ENCODE measurements around the gene TBC1D16.
"Not testable (repeated sequence)": the region's sequence is repeated elsewhere in the genome, so short reads cannot be mapped to it uniquely, and the experiment has no call there.

The TBC1D16 gene

GRCh38 chr17:79909121-79909520 is 126.6 kb downstream of the TBC1D16 start:
- DNase-seq, result no peak

- no peak for DNase-seq
Observed at GRCh38 chr17:79907850-79908249, 127.8 kb downstream of the TBC1D16 start.

- no peak for DNase-seq
Observed at GRCh38 chr17:79907217-79907715, 128.4 kb downstream of the TBC1D16 start.

GRCh38 chr17:79905832-79906231 is 129.8 kb downstream of the TBC1D16 start:
- no peak for DNase-seq

- DNase-seq, result no peak
Observed at GRCh38 chr17:79904865-79905264, 130.8 kb downstream of the TBC1D16 start.

GRCh38 chr17:79902146-79902791 is 133.4 kb downstream of the TBC1D16 start:
- no peak for DNase-seq

GRCh38 chr17:79901131-79901530 is 134.5 kb downstream of the TBC1D16 start:
- DNase-seq, result no peak

GRCh38 chr17:79899584-79899983 is 136.1 kb downstream of the TBC1D16 start:
- no peak for DNase-seq

GRCh38 chr17:79897243-79898063 is 138.2 kb downstream of the TBC1D16 start:
- DNase-seq, result no peak

GRCh38 chr17:79893457-79893856 is 142.2 kb downstream of the TBC1D16 start:
- DNase-seq, result not testable (repeated sequence)

GRCh38 chr17:79892457-79893241 is 143.0 kb downstream of the TBC1D16 start:
- DNase-seq, result no peak

GRCh38 chr17:79891113-79891730 is 144.4 kb downstream of the TBC1D16 start:
- no peak for DNase-seq

GRCh38 chr17:79890706-79891105 is 145.0 kb downstream of the TBC1D16 start:
- no peak for DNase-seq

GRCh38 chr17:79888811-79889634 is 146.6 kb downstream of the TBC1D16 start:
- no peak for DNase-seq

- no peak for DNase-seq
Observed at GRCh38 chr17:79888009-79888540, 147.6 kb downstream of the TBC1D16 start.

- no peak for DNase-seq
Observed at GRCh38 chr17:79887451-79887991, 148.2 kb downstream of the TBC1D16 start.

GRCh38 chr17:79883202-79883601 is 152.5 kb downstream of the TBC1D16 start:
- DNase-seq, result no peak

Data from CD4-positive, alpha-beta T cell treated with Interleukin-4 for 4 hours (primary cell).